Measurements from ENCODE around the gene HYCC2.
"Not testable (repeated sequence)": the region's sequence is repeated elsewhere in the genome, so short reads cannot be mapped to it uniquely, and the experiment has no call there.

Gene HYCC2

GRCh38 chr2:201057087-201057521, 14.4 kb downstream of the HYCC2 start:
- no peaks in the 10 kb centered on the region for H3K27me3 ChIP-seq (ENCODE audit: control insufficient read depth in 1 of 2, insufficient read depth in 1 of 2, low read length in 2 of 2)
- no peak overlapping the region for H2BK5ac ChIP-seq (ENCODE audit: low read depth, low read length, poor library complexity, severe bottlenecking)
- H3K9me3 ChIP-seq (ENCODE audit: control insufficient read depth, low read length): no peaks in the 10 kb centered on the region
- H3K23ac ChIP-seq (ENCODE audit: low read length in 2 of 2): no peak overlapping the region
- H2AFZ ChIP-seq (ENCODE audit: low read depth, low read length): no peak overlapping the region
- H3K14ac ChIP-seq (ENCODE audit: low read length in 2 of 2): no peak overlapping the region
- 50% methylated on average over 1 of the region's 2 CpGs for WGBS
- H3K4ac ChIP-seq (ENCODE audit: low read depth in 1 of 2, low read length in 2 of 2): no peak overlapping the region
- H2BK15ac ChIP-seq (ENCODE audit: low read depth, poor library complexity, severe bottlenecking): no peak overlapping the region
- H3K4me1 ChIP-seq (ENCODE audit: control insufficient read depth, insufficient read depth, low read depth, low read length): no peaks in the 10 kb centered on the region
- no peak overlapping the region for H3K18ac ChIP-seq (ENCODE audit: low read depth in 1 of 2, low read length in 2 of 2)
- peaks cover 21% of the 10 kb centered on the region for H3K79me1 ChIP-seq (replicated peaks; ENCODE audit: low read length, poor library complexity, severe bottlenecking)
- H2AK5ac ChIP-seq (ENCODE audit: low read length, severe bottlenecking): no peak overlapping the region
- H3K27ac ChIP-seq (ENCODE audit: low read length, poor library complexity, severe bottlenecking): no peak overlapping the region
- H2BK120ac ChIP-seq (ENCODE audit: low read depth, low read length): no peak overlapping the region
- peak; percentile 50 for DNase-seq
- no peak overlapping the region for H4K91ac ChIP-seq (ENCODE audit: low read length)
- peak overlapping the region in 1 of 2 experiments; percentile 48 for H3K4me3 ChIP-seq (ENCODE audit: insufficient read depth in 1 of 2, low read depth in 1 of 2, low read length in 2 of 2)
- H2BK12ac ChIP-seq (ENCODE audit: low read length in 2 of 2): no peak overlapping the region
- H3K4me2 ChIP-seq (ENCODE audit: low read length, poor library complexity, severe bottlenecking): no peak overlapping the region
- no peak overlapping the region for H4K8ac ChIP-seq (ENCODE audit: low read length)
- no peak overlapping the region for H3K9ac ChIP-seq (ENCODE audit: low read length)
- H3K36me3 ChIP-seq (ENCODE audit: control insufficient read depth in 1 of 2, insufficient read depth in 2 of 2, low read depth in 1 of 2, low read length in 2 of 2): peaks cover 5 to 17% of the 10 kb centered on the region in 2 experiments

- Histone ChIP-seq H4K8ac (ENCODE audit: low read length) (no peak overlapping the region), H2BK12ac (ENCODE audit: low read length in 2 of 2) (no peak overlapping the region), H2AFZ (ENCODE audit: low read depth, low read length) (no peak overlapping the region), H3K27me3 (ENCODE audit: control insufficient read depth in 1 of 2, insufficient read depth in 1 of 2, low read length in 2 of 2) (no peaks in the 10 kb centered on the region), H3K79me1 (replicated peaks; ENCODE audit: low read length, poor library complexity, severe bottlenecking) (peaks cover 10% of the 10 kb centered on the region), H2AK5ac (ENCODE audit: low read length, severe bottlenecking) (no peak overlapping the region), H3K23ac (ENCODE audit: low read length in 2 of 2) (no peak overlapping the region), H3K27ac (ENCODE audit: low read length, poor library complexity, severe bottlenecking) (no peak overlapping the region), H3K9me3 (ENCODE audit: control insufficient read depth, low read length) (peaks cover 5% of the 10 kb centered on the region), H3K4me1 (ENCODE audit: control insufficient read depth, insufficient read depth, low read depth, low read length) (no peaks in the 10 kb centered on the region), H2BK5ac (ENCODE audit: low read depth, low read length, poor library complexity, severe bottlenecking) (no peak overlapping the region), H2BK120ac (ENCODE audit: low read depth, low read length) (no peak overlapping the region), H3K9ac (ENCODE audit: low read length) (no peak overlapping the region), H3K4me2 (ENCODE audit: low read length, poor library complexity, severe bottlenecking) (no peak overlapping the region), H3K4me3 (ENCODE audit: insufficient read depth in 1 of 2, low read depth in 1 of 2, low read length in 2 of 2) (no peak overlapping the region), H3K14ac (ENCODE audit: low read length in 2 of 2) (no peak overlapping the region), H3K36me3 (ENCODE audit: control insufficient read depth in 1 of 2, insufficient read depth in 2 of 2, low read depth in 1 of 2, low read length in 2 of 2) (peaks cover 6 to 16% of the 10 kb centered on the region in 2 experiments), H4K91ac (ENCODE audit: low read length) (no peak overlapping the region), H2BK15ac (ENCODE audit: low read depth, poor library complexity, severe bottlenecking) (no peak overlapping the region), H3K18ac (ENCODE audit: low read depth in 1 of 2, low read length in 2 of 2) (no peak overlapping the region), H3K4ac (ENCODE audit: low read depth in 1 of 2, low read length in 2 of 2) (no peak overlapping the region)
- DNase-seq: no peak
- 97% methylated on average over 11 of the region's 11 CpGs for WGBS
These were observed 22.0 kb downstream of the HYCC2 start for GRCh38 chr2:201049455-201049854.

DNA sequence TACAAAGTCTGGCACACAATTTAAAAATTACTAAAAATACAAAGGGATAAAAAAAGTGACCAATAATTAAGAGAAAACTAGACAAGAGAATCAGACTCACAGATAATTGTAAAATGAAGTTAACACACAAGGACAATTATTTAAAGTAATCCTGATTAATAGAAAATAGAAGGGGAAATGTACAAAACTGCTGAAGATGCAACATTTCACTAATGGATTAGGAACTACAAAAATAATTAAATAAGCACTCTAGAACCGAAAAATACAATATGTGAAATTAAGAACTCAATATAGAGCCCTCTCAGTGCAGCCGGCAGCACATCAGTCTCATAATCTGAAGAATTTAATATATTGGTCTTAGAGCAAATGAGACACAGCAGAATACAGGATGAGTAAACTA, 24.6 kb downstream of the HYCC2 start:
- WGBS: no CpG with 5 or more reads among the region's 2 CpGs

DNA sequence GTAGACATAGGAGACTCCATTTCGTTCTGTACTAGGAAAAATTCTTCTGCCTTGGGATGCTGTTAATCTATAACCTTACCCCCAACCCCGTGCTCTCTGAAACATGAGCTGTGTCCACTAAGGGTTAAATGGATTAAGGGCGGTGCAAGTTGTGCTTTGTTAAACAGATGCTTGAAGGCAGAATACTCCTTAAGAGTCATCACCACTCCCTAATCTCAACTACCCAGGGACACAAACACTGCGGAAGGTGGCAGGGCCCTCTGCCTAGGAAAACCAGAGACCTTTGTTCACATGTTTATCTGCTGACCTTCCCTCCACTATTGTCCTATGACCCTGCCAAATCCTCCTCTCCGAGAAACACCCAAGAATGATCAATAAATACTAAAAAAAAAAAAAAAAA, 28.4 kb downstream of the HYCC2 start:
- not testable (repeated sequence) for H2BK15ac ChIP-seq (ENCODE audit: low read depth, poor library complexity, severe bottlenecking); H3K27me3 ChIP-seq (ENCODE audit: control insufficient read depth in 1 of 2, insufficient read depth in 1 of 2, low read length in 2 of 2); H4K8ac ChIP-seq (ENCODE audit: low read length); H4K91ac ChIP-seq (ENCODE audit: low read length); H3K18ac ChIP-seq (ENCODE audit: low read depth in 1 of 2, low read length in 2 of 2); H2BK12ac ChIP-seq (ENCODE audit: low read length in 2 of 2); H2BK5ac ChIP-seq (ENCODE audit: low read depth, low read length, poor library complexity, severe bottlenecking); H3K4me2 ChIP-seq (ENCODE audit: low read length, poor library complexity, severe bottlenecking); H3K27ac ChIP-seq (ENCODE audit: low read length, poor library complexity, severe bottlenecking); H3K23ac ChIP-seq (ENCODE audit: low read length in 2 of 2); H3K4me3 ChIP-seq (ENCODE audit: insufficient read depth in 1 of 2, low read depth in 1 of 2, low read length in 2 of 2); H3K4ac ChIP-seq (ENCODE audit: low read depth in 1 of 2, low read length in 2 of 2); H2BK120ac ChIP-seq (ENCODE audit: low read depth, low read length); H2AK5ac ChIP-seq (ENCODE audit: low read length, severe bottlenecking); H3K9ac ChIP-seq (ENCODE audit: low read length); H2AFZ ChIP-seq (ENCODE audit: low read depth, low read length); H3K4me1 ChIP-seq (ENCODE audit: control insufficient read depth, insufficient read depth, low read depth, low read length); H3K14ac ChIP-seq (ENCODE audit: low read length in 2 of 2); DNase-seq; H3K9me3 ChIP-seq (ENCODE audit: control insufficient read depth, low read length)
- Histone ChIP-seq H3K36me3 (ENCODE audit: control insufficient read depth in 1 of 2, insufficient read depth in 2 of 2, low read depth in 1 of 2, low read length in 2 of 2) (peaks cover 0 to 13% of the 10 kb centered on the region in 2 experiments), H3K79me1 (replicated peaks; ENCODE audit: low read length, poor library complexity, severe bottlenecking) (peaks cover 12% of the 10 kb centered on the region)
- 90% methylated on average over 2 of the region's 5 CpGs for WGBS

More for the DNA sequence above, 24.6 kb downstream of the HYCC2 start:
- H3K18ac ChIP-seq (ENCODE audit: low read depth in 1 of 2, low read length in 2 of 2): no peak overlapping the region
- H3K79me1 ChIP-seq (replicated peaks; ENCODE audit: low read length, poor library complexity, severe bottlenecking): peaks cover 11% of the 10 kb centered on the region
- peaks cover 1 to 11% of the 10 kb centered on the region in 2 experiments for H3K36me3 ChIP-seq (ENCODE audit: control insufficient read depth in 1 of 2, insufficient read depth in 2 of 2, low read depth in 1 of 2, low read length in 2 of 2)
- no peak overlapping the region for H4K8ac ChIP-seq (ENCODE audit: low read length)
- no peak overlapping the region for H2AFZ ChIP-seq (ENCODE audit: low read depth, low read length)
- no peak overlapping the region for H3K4me2 ChIP-seq (ENCODE audit: low read length, poor library complexity, severe bottlenecking)
- no peak overlapping the region for H2BK120ac ChIP-seq (ENCODE audit: low read depth, low read length)
- no peak overlapping the region for H3K4me3 ChIP-seq (ENCODE audit: insufficient read depth in 1 of 2, low read depth in 1 of 2, low read length in 2 of 2)
- no peaks in the 10 kb centered on the region for H3K27me3 ChIP-seq (ENCODE audit: control insufficient read depth in 1 of 2, insufficient read depth in 1 of 2, low read length in 2 of 2)
- no peaks in the 10 kb centered on the region for H3K4me1 ChIP-seq (ENCODE audit: control insufficient read depth, insufficient read depth, low read depth, low read length)
- no peak overlapping the region for H2BK5ac ChIP-seq (ENCODE audit: low read depth, low read length, poor library complexity, severe bottlenecking)
- no peak overlapping the region for H3K27ac ChIP-seq (ENCODE audit: low read length, poor library complexity, severe bottlenecking)
- H3K9me3 ChIP-seq (ENCODE audit: control insufficient read depth, low read length): peaks cover 5% of the 10 kb centered on the region
- H2BK12ac ChIP-seq (ENCODE audit: low read length in 2 of 2): no peak overlapping the region
- no peak overlapping the region for H2BK15ac ChIP-seq (ENCODE audit: low read depth, poor library complexity, severe bottlenecking)
- no peak for DNase-seq
- H3K23ac ChIP-seq (ENCODE audit: low read length in 2 of 2): no peak overlapping the region
- no peak overlapping the region for H3K9ac ChIP-seq (ENCODE audit: low read length)
- H3K4ac ChIP-seq (ENCODE audit: low read depth in 1 of 2, low read length in 2 of 2): no peak overlapping the region
- no peak overlapping the region for H3K14ac ChIP-seq (ENCODE audit: low read length in 2 of 2)
- H2AK5ac ChIP-seq (ENCODE audit: low read length, severe bottlenecking): no peak overlapping the region
- no peak overlapping the region for H4K91ac ChIP-seq (ENCODE audit: low read length)

Measured in mesenchymal stem cell (in vitro differentiated cells and primary cell).